ENCODE results near the gene ALOX12B.

Gene ALOX12B

GRCh38 chr17:8087075-8087951, at the start of gene ALOX12B:
Gene ALOX12B, minus strand, starts transcription at chr17:8087716. Its CDS starts 274 bp downstream, at chr17:8087442.
- DNase-seq = no peak

- DNase-seq = no peak
Observed at GRCh38 chr17:8133941-8134340, 46.4 kb upstream of the ALOX12B start.

- DNase-seq = no peak
Observed at GRCh38 chr17:8133399-8133798, 45.9 kb upstream of the ALOX12B start.

DNA sequence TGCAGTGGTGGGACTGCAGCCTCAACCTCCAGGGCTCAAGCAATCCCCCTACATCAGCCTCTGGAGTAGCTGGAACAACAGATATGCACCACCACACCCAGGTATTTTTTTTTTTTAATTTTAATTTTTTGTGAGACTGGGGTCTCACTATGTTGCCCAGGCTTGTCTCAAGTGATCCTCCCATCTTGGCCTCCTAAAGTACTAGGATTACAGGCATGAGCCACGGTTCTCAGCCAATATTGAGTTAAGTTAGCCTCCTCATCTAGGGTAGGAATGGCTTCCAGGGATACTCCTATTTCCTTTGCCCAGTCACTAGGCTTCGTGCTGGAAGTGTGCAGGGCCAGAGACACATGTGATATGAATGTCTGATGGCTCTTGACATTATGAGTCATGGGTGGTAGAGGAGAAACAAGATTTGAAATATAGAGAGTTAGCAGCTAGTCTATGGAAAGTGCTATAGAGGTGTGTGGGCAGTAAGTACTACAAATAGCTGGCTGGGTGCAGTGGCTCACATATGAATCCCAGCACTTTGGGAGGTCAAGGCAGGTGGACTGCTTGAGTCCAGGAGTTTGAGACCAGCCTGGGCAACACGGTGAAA, 44.4 kb upstream of the ALOX12B start:
- no peak for DNase-seq

GRCh38 chr17:8128125-8128784, 40.7 kb upstream of the ALOX12B start:
- DNase-seq = no peak

GRCh38 chr17:8126491-8127066, 39.1 kb upstream of the ALOX12B start:
- DNase-seq = peak; percentile 62 to 67

- peak; percentile 43 to 53 for DNase-seq
Observed at GRCh38 chr17:8125947-8126490, 38.5 kb upstream of the ALOX12B start.

- DNase-seq = peak; percentile 93 to 94
Observed at GRCh38 chr17:8125154-8125946, 37.8 kb upstream of the ALOX12B start.

GRCh38 chr17:8124350-8125153, 37.0 kb upstream of the ALOX12B start:
- DNase-seq = peak in 1 of 2 experiments; percentile 52

DNA sequence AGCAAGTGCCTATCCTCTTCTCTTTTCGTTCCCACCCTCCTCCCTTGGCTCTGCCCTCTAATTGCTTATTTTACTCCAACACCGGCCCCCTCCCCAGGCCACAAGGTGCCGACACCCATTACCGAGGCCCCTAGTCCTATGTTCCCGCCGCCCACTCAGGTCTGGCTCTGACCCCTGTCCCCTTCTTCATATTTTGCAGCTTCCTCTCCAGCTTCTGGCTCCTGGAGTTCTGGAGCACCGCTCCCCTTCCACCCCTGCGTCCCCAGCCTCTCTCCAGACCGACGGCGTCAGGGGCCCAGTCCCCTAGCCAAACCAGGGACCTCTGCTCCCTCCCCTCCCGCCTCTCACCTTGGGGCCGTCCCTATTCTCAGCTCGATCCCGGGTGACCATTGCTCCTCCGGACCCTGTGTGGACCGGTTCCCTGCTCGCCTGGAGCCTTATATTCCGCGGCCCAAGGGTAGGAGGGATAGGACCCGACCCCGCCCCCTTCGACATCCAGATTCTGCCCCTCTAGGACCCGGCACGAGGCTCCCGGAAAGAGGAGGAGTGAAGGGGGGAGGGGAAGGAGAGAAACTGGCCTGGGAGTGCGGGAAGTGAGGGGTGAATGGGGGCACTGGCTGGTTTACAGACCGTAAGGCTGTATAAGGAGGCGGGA, 36.3 kb upstream of the ALOX12B start, which contains the start of gene HES7:
HES7 (minus strand) TSS at position 412 of the 655 bp plus-strand sequence; CDS start at position 390, 22 bp downstream.
- peak in 1 of 2 experiments; percentile 32 for DNase-seq

- peak; percentile 49 to 61 for DNase-seq
Observed at GRCh38 chr17:8122924-8123694, 35.6 kb upstream of the ALOX12B start.

- peak; percentile 40 to 54 for DNase-seq
Observed at GRCh38 chr17:8122422-8122923, 35.0 kb upstream of the ALOX12B start.

DNA sequence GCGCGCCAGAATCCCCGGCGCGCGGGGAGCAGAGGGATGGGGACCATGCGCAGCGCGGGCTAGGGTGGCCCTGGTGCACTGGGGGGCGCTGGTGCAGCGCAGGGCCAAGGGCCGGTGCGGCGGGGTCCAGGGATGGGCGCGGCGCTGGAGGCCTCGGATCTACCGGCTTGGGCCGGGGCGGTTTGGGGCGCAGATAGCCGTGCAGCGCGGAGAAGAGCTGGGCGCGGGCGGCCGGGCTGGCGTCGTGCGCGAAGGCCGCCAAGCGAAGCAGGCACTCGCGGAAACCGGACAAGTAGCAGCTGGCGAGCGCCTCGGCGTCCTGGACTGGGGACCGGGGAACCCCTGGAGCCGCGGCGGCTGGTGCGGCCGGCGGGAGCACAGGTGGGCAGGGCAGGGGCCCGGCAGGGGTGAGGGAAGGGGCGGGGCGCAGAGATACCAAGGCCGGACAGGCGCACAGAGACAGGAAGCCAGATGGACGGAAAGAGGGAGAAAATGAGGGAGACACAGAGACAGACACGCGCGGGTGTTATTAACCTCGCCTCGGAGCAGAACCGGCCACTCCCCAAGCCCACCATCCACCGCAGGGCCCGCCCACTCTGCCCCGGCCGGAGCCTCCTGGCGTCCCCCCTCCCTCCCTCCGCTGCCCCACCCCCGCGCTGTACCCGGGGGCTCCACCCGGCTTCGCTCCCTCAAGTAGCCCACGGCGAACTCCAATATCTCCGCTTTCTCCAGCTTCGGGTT, 34.3 kb upstream of the ALOX12B start:
- peak; percentile 71 to 76 for DNase-seq

- DNase-seq = no peak
Observed at GRCh38 chr17:8121407-8121680, 33.8 kb upstream of the ALOX12B start.

DNA sequence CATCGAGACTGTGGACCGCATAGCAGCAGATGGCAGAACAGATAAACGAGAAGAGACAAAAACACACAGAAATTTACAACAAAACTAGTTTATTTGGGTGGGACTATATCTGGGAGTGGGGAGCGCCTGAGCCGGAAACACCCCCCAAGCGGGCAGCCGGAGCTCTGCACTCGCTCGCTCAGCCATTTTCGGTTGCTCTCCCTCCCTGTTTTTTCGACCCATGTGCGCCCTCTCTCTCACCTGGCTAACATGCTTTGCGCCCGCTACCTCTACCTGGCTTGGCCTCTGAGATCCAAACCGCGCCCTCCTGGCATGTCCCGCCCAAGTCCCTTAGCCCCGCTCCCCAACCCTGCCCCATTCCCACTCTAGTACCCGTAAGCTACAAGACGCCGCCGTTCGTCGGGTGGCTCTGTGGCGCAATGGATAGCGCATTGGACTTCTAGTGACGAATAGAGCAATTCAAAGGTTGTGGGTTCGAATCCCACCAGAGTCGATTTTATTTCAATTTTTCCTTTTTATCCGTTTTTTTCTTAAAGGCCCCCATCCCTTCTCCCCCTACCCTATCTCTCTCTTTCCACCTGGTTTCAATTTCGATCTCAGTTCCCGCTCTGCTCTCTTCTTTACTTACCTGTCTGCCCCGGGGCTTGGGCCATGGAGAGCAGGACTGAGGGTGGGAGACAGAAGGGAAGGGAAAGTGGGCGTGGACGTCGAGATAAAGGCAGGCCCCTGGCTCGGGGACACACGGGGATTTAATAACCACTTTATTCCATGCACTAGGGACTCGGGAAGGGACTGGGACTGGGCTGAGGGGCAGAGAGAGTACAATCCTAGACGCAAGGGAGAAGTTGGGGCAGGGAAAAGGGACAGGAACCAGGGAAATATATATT, 33.2 kb upstream of the ALOX12B start:
- peak; percentile 84 to 90 for DNase-seq

DNA sequence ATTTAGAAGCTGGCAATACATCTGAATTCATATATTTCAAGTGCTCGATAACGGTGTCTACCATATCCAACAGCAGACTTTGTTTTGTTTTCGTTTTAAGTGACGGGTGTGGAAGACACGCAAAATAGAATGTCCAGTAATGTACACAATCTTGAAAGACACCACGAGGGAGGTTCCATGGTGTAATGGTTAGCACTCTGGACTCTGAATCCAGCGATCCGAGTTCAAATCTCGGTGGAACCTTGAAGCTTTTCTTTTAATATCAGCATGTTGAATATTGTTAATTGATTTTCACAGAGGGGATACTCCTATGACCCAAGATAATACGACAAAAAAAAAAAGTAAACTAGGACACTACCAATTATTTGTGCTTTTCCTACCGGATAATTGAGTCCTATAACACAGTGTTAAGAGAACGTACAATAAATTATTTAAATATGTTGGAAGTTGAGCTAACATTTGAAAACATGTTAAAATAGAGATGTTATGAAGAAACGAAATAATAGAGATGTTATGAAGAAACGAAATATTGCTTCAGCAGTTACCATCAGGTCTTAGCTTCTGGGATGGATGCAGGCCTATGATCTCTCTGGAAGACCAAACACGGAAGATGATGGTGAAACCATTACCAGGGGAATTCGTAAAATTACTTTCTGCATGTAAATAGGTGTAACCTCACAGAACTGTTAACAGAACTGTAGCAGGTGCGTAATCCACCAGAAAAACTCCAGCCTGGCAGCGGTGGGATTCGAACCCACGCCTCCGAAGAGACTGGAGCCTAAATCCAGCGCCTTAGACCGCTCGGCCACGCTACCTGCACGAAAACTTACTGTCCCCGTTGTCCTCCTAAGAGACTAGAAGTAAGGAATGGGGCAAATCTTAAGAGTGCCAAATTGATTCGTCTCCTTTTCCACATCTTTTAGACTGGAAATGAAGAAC, 32.3 kb upstream of the ALOX12B start:
- peak; percentile 95 to 97 for DNase-seq

Measured in activated CD4-positive, alpha-beta T cell treated with anti-CD3 and anti-CD28 coated beads, Interleukin-2, amount 50 U/mL, for 48 hours (primary cell).